ENCODE measurements around the gene LRP3.

LRP3 gene

GRCh38 chr19:33241091-33241529 is 47.0 kb downstream of the LRP3 start:
- DNase-seq, result no peak

DNA sequence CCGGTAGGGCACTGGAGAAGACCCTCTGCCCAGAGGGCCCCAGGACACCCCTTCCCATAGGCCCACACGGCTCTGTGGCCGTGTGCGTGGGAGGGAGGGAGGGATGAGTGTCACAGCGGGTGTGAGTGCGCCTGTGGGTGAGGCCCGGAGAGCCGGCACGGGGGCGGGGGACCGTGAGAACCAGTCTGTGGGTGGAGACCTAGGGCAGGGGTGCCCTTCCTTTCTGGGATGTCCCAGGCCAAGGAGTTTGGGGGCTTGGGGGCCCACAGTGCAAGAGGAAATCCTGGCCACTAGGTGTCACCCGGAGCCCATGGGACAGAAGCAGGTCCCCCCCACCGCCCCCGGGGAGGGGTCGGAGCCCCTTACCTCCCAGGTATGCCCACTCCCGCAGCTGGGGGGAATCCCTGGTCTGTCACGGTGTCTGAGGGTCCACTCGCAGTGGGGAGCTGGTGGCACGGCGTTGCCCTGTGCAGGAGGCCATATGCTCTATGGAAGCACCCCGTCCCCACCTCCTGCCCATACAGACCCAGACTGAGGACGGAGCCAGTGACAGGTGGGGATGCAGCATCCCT is 47.5 kb downstream of the LRP3 start:
- no peak for DNase-seq

DNA sequence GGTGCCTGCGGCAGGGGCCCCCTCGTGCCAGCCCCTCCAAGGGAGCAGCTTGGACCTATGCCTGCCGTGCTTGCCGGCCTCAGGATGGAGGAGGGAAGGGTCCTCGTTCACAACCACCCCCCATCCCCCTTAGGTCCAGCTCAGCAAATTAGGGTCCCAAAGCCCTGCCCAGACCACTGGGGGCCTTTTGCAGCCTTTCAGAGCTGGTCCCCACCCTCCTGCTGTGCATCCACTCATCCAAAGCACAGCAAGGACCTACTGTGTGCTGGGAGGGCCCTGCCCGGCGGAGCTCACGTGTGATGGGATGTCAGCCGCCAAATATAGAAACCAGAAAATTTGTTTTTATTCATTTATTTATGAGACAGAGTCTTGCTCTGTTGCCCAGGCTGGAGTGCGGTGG is 48.0 kb downstream of the LRP3 start:
- no peak for DNase-seq

- DNase-seq, result no peak
These were observed 48.8 kb downstream of the LRP3 start for GRCh38 chr19:33242911-33243310.

DNA sequence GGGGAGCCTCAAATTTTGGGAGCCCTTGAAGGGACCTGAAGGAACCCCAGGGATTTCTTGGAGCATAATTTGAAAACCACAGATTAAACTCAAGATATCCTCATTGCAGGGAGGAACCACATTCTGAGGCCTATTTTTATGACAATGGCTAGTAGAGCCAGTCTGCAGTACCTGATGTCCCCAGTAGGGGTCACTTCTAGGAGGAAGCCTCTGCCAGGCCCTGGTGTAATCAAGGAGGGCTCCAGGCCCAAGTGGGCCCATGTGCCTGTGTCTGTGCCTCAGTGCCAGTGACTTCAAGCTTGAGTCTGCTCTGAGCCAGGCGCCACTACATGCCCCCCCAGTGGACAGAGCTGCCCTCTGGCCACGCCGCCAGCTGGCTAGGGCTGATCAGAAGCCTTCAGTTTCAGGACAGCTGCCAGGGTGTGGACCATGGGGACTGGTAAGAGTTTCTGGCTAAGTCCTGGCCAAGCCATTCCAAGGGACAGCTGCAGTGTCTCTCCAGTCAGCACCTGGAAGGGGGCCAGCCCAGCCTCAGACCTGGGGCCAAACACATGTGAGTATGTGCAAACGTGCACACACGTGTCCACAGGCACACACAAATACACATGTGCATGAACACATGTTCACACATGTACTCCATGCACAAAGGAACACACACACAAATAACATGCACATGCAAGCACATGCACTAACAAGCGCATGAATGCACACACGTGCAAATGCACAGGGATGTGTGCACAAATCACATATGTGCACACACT is 52.0 kb downstream of the LRP3 start:
- no peak for DNase-seq

DNA sequence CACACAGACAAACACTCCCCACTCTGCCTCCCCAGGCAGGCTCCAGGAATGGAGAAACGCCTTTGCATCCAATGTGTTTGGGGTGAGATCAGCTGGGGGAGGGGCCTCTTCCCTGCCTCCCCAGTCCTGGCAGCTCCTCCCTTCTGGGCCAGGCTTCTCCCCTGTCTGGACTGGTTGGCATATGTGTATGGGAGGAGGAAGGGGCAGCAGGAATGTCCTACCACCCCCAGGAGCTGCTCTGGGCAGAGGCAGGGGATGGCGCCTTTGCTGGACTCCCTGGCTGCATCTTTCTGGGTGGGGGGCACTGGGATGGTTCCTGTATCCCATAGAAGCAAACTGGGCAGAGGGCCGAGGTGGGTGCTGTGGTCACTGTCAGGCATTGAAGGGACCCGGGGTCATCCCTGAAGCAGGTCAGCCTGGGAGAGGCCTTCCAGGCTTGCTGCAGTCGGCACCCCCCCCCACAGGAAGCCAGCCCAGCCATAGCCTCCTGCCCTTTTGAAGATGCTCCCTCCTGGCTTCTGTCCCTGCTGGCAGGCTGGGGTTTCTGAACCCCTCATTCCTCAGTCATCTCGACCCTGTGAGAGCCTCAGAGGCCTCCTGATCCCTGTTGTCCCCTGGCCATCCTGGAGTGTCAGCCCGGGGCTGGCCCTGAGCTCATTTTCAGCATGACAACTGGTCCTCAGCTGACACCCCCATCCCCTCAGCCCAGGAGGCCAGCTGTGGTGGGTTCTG is 52.7 kb downstream of the LRP3 start:
- DNase-seq, result no peak

GRCh38 chr19:33247441-33247819 is 53.3 kb downstream of the LRP3 start:
- no peak for DNase-seq

GRCh38 chr19:33248104-33248503 is 54.0 kb downstream of the LRP3 start:
- no peak for DNase-seq

- no peak for DNase-seq
These were observed 54.4 kb downstream of the LRP3 start for GRCh38 chr19:33248553-33248953.

DNA sequence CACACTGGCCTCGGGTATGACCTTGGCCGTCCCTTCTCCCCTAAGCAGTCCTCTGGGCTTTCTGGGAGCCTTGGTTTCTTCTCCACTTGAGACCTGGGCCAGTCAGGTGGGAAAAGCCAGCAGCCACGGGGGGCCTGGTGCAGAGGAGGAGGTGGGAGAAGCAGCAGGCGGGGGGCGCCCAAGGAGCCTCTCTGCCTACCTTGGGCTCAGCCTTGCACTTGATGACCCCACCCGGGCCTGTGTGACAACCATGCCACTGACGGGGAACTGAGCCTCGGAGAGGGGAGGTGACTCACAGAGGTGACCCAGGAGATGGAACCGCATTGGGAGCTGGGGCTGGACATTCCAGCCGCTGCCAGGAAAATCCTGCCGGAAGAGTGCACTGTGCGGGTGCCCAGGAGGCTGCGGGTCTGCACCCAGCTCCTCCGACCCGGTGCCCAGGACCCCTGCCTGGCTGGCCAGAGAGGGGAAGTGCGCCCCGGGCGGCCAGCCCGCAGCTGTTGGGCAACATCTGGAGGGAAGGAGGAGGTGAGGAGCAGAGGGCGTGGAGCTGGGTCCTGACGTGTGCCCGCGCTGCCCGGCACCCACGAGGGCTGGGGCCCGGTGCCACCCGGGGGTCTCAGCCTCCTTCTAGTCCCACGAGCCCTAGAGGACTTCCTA is 55.0 kb downstream of the LRP3 start:
- DNase-seq, result no peak

DNA sequence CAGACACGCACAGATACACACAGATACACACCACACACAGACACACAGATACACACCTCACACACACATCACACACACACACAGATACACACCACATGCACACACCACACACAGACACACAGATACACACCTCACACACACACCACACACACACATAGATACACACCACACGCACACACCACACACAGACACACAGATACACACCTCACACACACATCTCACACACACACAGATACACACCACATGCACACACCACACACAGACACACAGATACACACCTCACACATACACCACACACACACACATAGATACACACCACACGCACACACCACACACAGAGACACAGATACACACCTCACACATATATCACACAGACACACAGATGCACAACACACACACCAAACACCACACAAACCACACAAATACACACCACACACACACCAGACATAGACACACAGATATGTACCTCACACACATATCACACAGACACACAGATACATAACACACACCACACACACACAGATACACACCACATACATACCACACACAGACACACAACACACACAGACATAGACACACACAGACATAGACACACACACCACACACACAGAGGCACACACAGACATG is 55.7 kb downstream of the LRP3 start:
- DNase-seq, result no peak

GRCh38 chr19:33250500-33250899 is 56.4 kb downstream of the LRP3 start:
- no peak for DNase-seq

DNA sequence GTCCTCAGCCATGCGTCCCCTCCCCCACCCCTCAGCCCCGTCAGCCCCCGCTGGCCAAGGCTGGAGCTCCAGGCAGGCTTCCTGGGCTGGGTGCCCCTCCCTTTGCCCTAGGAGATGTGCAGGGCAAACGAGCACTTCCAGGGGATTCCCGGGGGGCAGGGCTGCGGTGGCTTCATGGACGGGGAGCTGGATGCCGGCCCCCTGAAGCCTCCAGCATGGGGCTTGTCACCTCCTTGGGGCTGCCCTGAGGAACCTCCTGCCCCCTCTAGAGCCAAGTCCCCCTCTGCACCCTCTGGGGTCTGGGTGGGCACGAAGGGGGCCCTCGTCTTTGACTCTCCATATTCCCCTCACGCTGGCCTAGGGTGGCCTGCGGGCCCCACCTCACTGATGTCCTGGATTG is 56.9 kb downstream of the LRP3 start:
- no peak for DNase-seq

GRCh38 chr19:33251526-33252090 is 57.5 kb downstream of the LRP3 start:
- no peak for DNase-seq

DNA sequence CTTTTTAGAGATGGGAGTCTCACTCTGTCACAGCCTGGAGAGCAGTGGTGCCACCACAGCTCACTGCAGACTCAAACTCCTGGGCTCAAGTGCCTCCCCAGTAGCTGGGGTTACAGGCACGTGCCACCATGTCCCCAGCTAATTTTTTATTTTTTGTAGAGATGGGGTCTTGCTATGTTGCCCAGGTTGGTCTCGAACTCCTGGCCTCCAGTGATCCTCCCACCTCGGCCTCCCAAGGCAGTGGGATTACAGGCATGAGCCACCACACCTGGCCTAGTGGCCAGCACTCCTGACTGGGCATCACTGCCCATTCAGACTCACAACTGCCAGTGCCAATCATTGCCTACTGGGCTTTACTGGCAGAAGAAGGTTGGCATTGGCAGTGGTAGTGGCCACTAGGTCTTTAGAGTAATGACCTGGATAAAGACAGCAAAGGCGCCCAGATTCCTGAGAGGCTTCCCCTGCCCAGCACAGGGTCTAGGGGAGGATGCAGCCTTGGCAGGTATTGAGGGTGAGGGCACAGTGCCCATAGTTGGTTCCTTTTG is 58.4 kb downstream of the LRP3 start:
- DNase-seq, result no peak

- DNase-seq, result no peak
These were observed 58.8 kb downstream of the LRP3 start for GRCh38 chr19:33252971-33253370.

GRCh38 chr19:33254245-33254824 is 60.2 kb downstream of the LRP3 start:
- DNase-seq, result no peak

DNA sequence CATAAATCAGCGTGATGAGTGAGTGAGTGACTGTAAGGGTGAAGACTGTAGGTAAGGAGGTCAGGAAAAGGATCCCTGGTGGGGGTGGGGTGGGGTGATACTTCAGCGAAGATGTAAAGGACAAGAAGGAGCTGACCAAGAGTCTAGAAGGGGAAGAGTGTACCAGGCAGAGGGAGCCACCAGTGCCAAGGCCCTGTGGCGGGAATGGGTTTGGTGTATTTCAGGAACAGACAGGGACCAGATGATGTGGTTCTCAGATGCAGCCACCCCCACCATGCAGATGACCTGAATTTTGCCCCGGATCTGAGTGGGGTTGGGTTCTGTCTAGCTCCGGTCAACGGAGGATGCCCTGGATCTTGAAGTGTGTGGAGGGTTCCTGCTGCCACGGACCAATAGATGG is 61.7 kb downstream of the LRP3 start:
- no peak for DNase-seq

DNA sequence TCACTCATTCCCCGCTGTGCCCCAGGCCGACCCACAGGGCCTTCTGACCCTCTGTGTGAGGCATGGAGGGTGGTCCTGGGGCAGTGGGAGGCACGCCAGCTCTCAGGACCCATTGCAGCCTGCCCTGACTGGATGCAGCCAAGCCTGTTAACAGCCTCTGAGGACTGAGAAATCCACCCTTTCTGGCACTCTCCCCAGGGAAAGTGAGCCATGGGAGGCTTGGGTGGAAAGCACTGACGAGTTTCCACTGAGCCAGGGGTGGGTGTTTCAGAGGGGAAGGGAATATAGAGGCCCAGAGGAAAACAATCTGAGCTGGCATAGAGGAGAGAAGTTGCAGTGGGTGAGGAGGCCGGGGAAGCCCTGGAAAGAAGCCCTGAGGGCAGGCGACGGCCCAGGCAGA is 62.1 kb downstream of the LRP3 start:
- DNase-seq, result no peak

- DNase-seq, result no peak
These were observed 63.7 kb downstream of the LRP3 start for GRCh38 chr19:33257828-33258227.
